ENCODE measurements around the gene PDE8A.

The PDE8A gene

DNA sequence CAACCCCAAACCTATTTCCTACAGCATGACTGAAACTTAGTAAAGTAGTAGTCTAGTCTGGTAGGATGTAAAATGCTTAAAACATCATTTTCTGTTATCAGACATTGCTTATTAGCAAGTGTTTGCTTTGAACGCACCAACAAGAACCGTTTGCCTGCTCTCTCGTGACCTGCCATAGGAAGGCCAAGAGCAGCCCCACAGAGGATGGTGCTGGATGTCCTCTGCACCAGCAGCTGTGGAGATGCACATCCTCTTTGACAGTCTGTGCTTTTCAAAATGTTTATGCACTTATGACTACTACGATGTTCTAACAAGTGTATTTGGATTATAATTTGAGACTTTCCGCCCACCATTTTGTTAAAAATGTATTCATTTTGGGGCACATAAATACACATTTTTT is 59.6 kb downstream of the PDE8A start:
- no peak for DNase-seq

DNA sequence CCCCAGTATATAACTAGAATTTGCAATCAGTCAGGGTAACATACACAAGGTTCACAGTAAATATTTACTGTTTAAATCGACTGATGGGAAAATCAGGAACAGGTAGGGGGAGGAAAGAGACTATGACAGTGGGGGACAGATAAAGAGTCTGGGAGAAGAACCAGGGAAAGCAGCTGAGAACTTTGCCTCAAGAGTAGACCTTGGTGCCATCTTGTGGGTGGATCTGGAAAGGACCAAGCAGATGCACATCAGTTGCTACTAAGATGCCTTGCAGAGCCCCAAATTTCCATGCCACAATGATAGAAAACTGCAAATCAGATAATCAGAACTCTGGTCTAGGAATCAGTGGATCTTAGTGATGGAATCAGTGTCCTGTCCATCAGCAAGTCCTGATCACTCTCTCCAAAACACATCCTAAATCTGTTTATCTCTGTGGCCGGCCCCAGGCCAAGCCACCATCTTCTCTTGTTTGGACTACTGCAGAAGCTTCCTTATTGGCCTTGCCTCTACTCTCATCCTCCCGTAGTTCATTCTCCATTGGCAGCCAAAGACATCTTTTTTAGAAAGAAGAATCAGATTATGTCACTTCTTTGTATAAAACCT is 62.7 kb downstream of the PDE8A start:
- no peak for DNase-seq

DNA sequence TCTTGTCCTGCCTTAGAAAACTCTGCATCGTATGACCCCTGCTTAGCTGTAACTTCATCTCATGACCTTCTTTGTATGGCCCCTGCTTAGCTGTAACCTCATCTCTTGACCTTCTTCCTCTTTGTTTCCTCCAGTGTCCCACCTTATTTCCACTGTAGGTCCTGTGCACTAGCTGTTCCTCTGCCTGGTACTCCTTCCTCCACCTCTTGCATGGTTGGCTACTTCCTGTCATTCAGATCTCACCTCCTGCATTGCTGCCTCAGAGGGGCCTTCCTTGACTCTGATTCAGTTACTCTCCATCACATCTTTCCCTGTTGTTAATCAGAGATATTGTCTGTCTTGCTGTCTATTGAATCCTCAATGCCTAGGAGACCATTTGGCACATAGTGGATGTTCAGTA is 63.2 kb downstream of the PDE8A start:
- DNase-seq, result no peak

DNA sequence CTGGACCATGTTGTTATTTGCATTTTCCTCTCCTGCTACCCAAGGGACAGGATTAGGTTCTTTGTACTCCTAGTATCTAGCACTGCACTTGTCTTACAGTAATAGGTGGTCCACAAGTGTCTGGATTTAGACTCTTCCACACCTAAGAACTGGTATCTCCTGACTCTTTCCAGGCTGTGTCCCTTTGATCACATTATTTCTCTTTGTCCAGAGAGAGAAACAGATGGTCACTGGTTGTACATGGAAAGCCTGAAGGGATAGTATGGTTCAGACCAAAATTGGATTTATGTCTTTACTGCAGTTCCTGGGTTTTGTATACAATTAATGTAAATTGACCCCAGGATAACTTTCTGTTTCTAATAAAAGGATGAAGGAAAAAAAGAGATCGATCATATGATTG is 64.0 kb downstream of the PDE8A start:
- no peak for DNase-seq

- no peak for DNase-seq
Measured at GRCh38 chr15:85047271-85047948, 65.8 kb downstream of the PDE8A start.

DNA sequence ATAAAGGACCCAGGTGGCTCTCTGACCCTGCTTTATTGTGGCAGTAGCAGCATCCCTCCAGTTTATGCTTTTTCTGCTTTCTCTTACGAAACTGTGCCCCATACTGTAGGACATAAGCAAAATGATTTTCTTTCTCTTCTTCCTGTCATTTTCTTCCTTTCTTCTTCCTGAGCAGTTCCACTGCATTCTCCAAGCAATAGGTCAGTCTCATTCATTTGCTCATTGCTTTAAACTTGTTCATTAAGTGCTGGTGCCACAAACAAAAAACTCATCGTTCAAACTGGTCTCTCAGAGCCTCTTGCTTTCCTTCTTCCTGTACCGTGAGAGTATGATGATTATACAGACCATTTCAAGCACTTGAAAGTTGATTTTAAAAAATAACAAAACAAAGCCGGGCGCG is 66.8 kb downstream of the PDE8A start:
- DNase-seq, result no peak

DNA sequence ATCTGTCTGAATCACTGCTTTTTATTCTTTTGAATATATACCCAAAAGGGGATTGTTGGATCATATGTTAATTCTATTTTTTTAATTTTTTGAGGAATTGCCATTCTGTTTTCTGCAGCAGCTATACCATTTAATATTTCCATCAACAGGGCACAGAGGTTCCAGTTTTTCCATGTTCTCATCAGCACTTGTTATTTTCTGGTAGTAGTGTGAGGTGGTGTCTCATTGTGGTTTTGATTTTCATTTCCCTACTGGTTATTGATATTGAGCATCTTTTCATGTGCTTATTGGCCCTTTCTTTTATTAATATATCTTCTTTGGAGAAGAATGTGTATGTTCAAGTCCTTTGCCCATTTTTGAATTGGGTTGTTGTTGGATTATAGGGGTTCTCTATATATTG is 68.1 kb downstream of the PDE8A start:
- no peak for DNase-seq

DNA sequence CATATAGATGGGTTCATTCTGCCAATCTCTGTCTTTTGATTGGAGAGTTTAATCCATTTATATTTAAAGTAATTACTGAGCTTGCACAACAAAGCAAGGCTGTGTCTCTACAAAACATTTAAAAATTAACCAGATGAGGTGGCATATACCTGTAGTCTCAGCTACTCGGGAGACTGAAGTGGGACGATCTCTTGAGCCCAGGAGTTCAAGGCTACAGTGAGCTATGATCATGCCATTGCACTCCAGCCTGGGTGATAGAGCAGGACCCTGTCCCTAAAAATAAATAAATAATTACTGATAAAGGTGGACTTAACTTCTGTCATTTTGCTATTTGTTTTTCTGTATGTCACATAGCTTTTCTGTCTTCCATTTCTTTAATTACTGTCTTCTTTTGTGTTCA is 78.1 kb downstream of the PDE8A start:
- DNase-seq, result no peak

- no peak for DNase-seq
Measured at GRCh38 chr15:85062560-85062959, 80.9 kb downstream of the PDE8A start.

GRCh38 chr15:85063088-85063487 is 81.4 kb downstream of the PDE8A start:
- DNase-seq, result no peak

GRCh38 chr15:85063522-85064079 is 81.9 kb downstream of the PDE8A start:
- no peak for DNase-seq

GRCh38 chr15:85064710-85065109 is 83.1 kb downstream of the PDE8A start:
- no peak for DNase-seq

GRCh38 chr15:85071061-85071460 is 89.4 kb downstream of the PDE8A start:
- no peak for DNase-seq

- DNase-seq, result no peak
Measured at GRCh38 chr15:85071504-85071903, 89.8 kb downstream of the PDE8A start.

DNA sequence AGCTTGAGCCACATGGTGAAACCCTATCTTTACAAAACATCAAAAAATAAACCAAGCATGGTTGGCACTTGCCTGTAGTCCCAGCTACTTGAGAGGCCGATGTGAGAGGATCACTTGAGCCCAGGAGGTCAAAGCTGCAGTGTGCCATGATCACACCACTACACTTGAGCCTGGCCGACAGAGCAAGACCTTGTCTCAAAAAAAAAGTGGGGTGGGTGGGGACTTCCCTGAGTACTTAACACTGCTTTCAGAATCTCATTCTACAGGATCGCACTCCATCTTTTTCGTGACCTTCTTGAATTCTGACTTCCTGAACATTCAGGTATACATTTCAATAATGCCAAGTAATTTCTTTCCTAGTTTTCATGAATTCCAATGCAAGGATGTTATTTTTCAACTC is 91.3 kb downstream of the PDE8A start:
- no peak for DNase-seq

DNA sequence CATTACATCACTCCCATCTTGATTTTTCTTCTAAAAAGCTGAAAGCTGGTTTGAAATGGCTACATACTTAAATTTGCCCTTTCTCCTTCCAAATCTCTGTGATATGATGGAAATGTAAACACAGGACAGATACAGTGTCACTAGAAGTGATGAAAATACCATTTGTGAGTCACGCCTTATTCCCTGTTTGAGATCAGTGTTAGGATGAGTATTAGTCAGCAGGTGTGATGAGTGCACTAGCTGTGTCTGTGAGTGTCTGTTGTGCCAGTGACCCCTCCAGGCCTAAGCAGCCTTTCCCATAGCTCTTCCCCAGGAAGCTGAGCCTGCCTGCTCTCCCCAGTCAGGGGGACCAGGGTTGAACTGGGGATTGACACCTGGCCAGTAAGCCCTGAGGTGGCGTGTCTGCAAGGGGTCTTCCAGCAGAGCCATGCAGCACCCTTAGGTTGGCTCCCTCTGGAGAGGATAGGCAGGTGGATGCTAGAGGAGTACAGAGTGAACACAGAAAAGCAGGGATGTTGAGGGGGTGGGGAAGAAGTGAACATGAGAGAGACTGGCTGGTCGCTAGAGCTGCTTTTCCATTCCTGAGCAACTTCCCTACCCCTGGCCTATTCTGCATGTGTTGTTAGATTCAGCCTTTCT is 92.0 kb downstream of the PDE8A start:
- DNase-seq, result no peak

DNA sequence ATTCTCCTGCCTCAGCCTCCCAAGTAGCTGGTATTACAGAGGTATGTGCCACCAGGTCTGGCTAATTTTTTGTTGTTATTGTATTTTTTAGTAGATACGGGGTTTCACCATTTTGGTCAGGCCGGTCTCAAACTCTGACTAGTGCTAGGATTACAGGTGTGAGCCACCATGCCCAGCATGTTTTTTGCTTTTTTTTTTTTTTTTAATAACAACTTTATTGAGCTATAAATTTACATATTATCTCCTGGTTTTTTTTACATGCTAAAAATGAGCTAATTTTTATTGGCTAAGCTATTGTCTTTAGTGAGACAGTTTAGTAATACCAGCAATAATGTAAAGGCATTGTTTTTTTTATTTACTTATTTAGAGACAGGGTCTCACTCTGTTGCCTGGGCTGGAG is 105.2 kb downstream of the PDE8A start:
- DNase-seq, result no peak

GRCh38 chr15:85088300-85088699 is 106.6 kb downstream of the PDE8A start:
- DNase-seq, result no peak

GRCh38 chr15:85089929-85090597 is 108.4 kb downstream of the PDE8A start:
- DNase-seq, result no peak

DNA sequence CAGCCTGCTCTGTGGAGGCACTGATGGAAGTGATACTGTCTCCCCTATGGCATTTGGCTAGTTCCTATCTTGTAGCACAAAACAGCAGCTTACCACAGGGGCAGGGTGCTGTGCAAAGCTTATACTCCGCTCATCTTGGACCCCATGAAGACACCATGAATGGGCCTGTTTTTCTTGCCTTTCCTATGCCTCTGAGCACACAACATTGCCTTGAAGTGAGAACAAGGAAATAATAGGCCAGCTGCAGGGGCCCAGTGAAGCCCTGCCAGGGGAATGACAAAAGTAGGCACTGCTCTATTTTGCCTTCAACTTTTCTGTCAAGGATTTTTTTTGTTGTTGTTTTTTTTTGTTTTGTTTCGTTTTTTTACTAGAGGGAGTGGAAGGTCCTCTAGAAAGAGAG is 110.3 kb downstream of the PDE8A start:
- DNase-seq, result no peak

DNA sequence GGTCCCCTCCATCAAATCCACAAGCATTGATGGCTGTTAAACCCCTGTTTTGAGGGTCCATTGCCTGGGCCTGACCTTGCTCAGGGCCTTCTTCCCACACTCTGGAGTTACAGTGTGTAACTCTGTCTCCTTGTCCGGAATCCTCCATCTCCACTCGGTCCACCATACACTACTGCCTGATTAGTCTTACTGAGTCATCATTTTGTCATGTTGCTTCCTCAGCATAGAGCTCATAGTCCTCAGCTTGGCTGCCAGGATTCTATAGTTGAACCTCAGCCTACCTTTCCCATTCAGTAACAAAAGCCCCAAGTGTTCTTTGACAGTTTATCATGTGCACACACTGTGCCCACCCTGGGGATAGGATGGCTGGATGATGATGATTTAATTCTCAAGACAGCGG is 113.0 kb downstream of the PDE8A start:
- no peak for DNase-seq

- no peak for DNase-seq
Measured at GRCh38 chr15:85095566-85095965, 113.9 kb downstream of the PDE8A start.

GRCh38 chr15:85097250-85097649 is 115.6 kb downstream of the PDE8A start:
- no peak for DNase-seq

DNA sequence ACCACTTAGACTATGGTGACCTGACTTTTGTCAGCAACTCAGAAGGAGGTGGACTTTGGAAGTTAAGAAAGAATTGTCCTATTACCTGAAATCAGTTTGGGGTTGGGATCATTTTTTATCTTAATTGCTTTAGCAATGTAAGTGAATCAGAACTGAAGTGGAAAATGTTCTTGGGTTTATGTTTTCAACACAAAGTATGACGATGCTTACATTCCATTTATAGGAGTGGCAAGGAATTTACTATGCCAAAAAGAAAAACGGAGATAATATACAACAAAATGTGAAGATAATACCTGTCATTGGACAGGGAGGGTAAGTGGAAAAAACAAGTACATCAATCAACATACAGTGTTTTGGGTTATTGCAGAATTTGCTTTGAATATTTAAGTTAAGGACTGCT is 116.1 kb downstream of the PDE8A start:
- DNase-seq, result no peak
